ENCODE results near the gene TDRD12.

DNA sequence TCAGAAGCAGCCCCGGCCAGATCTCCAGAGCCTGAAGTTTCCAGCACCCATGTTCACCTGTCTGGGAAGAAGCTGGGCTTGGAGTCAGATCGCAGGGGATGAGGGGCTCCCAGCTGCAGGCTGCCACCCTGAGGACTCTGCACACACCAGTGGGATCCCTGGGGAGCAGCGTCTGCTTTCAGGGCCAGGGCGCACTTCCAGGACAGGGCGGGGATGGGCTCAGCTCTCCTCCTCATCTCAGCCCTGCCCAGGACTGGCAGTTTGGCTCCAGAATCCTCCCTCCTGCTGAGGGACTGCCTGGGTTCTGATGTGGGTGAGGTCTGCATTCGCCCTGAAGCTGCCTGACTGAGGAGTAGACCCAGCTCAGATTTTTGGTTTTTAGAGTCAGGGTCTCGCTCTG is 146.5 kb downstream of the TDRD12 start:
- TF ChIP-seq, protein P1, sequence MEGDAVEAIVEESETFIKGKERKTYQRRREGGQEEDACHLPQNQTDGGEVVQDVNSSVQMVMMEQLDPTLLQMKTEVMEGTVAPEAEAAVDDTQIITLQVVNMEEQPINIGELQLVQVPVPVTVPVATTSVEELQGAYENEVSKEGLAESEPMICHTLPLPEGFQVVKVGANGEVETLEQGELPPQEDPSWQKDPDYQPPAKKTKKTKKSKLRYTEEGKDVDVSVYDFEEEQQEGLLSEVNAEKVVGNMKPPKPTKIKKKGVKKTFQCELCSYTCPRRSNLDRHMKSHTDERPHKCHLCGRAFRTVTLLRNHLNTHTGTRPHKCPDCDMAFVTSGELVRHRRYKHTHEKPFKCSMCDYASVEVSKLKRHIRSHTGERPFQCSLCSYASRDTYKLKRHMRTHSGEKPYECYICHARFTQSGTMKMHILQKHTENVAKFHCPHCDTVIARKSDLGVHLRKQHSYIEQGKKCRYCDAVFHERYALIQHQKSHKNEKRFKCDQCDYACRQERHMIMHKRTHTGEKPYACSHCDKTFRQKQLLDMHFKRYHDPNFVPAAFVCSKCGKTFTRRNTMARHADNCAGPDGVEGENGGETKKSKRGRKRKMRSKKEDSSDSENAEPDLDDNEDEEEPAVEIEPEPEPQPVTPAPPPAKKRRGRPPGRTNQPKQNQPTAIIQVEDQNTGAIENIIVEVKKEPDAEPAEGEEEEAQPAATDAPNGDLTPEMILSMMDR (conservative IDR thresholded peaks at IDR 0.05 in 1 of 2, IDR thresholded peaks at IDR 0.05 in 1 of 2; ENCODE audit: low read depth in 1 of 2, low read length in 2 of 2), result no peak
- TF ChIP-seq EZH2 (IDR thresholded peaks at IDR 0.05; ENCODE audit: low read length, missing control alignments), result no peak

Data from fibroblast of lung (primary cell).